Liver (tissue), 3 donors: ENCODE data around the gene DYRK4.

Experiments
- HNF4A ChIP-seq, 2 donors: conservative IDR thresholded peaks; 2 replicates each; pipeline ENCODE4 v1.6.1; 2016; ENCODE audit warnings: antibody characterized with exemption in 2 of 2, mild to moderate bottlenecking in 2 of 2
- HNF4G ChIP-seq: IDR thresholded peaks from 2 replicates; pipeline ENCODE4 v1.6.1; 2016; ENCODE audit warnings: antibody characterized with exemption
- RAD21 ChIP-seq, 2 donors: IDR thresholded peaks; 2 replicates each; pipeline ENCODE4 v1.6.1; 2016; ENCODE audit warnings: antibody characterized with exemption in 2 of 2, mild to moderate bottlenecking in 2 of 2
- TF ChIP-seq, protein P1 (sequence below): fragments of 150-350 bp; IDR thresholded peaks from 2 replicates; pipeline ENCODE4 v1.5.1; 2017; ENCODE audit warnings: improper control_type of control experiment, low read depth, low read length; ENCODE audit not compliant: missing input control
- donor health status: healthy.
- donor health status: healthy.

DNA sequence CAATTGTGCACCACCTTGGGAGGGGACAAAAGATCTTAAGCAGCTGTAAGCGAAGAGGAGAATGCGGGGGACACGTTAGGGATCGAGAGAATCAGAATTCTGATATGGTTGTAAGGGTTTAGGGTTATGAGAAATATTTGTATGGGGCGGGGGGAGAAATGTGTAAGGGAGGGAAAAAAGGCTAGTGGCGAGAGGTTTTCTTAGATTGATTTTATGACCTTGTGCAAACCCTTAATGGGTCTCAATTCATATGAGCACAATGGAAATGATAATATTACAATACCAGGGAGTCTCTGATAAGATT is 87.3 kb downstream of the DYRK4 start:
- no peak for TF ChIP-seq RAD21 (IDR thresholded peaks at IDR 0.05)
- TF ChIP-seq, protein P1, sequence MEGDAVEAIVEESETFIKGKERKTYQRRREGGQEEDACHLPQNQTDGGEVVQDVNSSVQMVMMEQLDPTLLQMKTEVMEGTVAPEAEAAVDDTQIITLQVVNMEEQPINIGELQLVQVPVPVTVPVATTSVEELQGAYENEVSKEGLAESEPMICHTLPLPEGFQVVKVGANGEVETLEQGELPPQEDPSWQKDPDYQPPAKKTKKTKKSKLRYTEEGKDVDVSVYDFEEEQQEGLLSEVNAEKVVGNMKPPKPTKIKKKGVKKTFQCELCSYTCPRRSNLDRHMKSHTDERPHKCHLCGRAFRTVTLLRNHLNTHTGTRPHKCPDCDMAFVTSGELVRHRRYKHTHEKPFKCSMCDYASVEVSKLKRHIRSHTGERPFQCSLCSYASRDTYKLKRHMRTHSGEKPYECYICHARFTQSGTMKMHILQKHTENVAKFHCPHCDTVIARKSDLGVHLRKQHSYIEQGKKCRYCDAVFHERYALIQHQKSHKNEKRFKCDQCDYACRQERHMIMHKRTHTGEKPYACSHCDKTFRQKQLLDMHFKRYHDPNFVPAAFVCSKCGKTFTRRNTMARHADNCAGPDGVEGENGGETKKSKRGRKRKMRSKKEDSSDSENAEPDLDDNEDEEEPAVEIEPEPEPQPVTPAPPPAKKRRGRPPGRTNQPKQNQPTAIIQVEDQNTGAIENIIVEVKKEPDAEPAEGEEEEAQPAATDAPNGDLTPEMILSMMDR: no peak
- TF ChIP-seq HNF4A (conservative IDR thresholded peaks at IDR 0.05): no peak
- TF ChIP-seq HNF4G: no peak
